GM12878 (cell line): ENCODE data around the gene FOSL1.

Source experiments
- GABPA ChIP-seq: IDR thresholded peaks from 2 replicates; pipeline ENCODE4 v1.6.1; 2014; ENCODE audit warnings: antibody characterized with exemption, low read depth, mild to moderate bottlenecking, inconsistent platforms
- JUND ChIP-seq: IDR thresholded peaks from 2 replicates; pipeline ENCODE4 v1.6.1; 2012; ENCODE audit warnings: low read depth, mild to moderate bottlenecking, low read length, improper control_type of control experiment, moderate library complexity
- TF ChIP-seq, protein P1 (sequence below): IDR thresholded peaks from 2 replicates; pipeline ENCODE4 v1.6.1; 2012; ENCODE audit warnings: low read depth, low read length, improper control_type of control experiment

DNA sequence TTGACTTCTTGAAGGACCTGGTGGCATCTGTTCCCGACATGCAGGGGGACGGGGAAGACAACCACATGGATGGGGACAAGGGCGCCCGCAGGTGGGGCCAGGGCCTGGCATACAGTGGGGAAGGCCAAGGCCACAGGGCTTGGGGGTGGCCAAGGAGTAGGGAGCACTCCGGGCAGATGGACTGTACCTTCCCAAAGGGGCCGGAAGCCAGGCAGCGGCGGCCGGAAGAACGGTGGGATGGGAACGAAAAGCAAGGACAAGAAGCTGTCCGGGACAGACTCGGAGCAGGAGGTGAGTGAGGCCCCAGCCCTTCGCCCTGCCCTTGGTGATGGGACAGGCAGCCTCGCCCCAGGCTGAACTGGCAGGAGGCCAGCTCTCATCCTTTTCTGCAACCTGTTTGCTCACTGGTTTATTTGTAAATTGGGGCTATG is 20.2 kb upstream of the FOSL1 start:
- no peak for TF ChIP-seq JUND
- TF ChIP-seq, protein P1, sequence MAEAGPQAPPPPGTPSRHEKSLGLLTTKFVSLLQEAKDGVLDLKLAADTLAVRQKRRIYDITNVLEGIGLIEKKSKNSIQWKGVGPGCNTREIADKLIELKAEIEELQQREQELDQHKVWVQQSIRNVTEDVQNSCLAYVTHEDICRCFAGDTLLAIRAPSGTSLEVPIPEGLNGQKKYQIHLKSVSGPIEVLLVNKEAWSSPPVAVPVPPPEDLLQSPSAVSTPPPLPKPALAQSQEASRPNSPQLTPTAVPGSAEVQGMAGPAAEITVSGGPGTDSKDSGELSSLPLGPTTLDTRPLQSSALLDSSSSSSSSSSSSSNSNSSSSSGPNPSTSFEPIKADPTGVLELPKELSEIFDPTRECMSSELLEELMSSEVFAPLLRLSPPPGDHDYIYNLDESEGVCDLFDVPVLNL, result no peak
- TF ChIP-seq GABPA, result no peak
